GM23338 (cell line): ENCODE data around the gene PRMT7. TPM values are rescaled to one million over a fixed set of nuclear protein-coding genes. Genes with fewer than 3 reads are reported as not detected.
A peak's percentile ranks its signal among the peaks of the same experiment; 100 is the strongest.

Experiments
- ATAC-seq: fragments of 200-7000 bp; cut with Tn5 transposase; 3 replicates; pipeline ENCODE4 v1.9.1; 2020
- DNase-seq: peaks from one replicate; pipeline ENCODE4 v3.0.0-alpha.2; 2015; ENCODE audit warnings: low spot score
- H2AFZ ChIP-seq: fragments of 200-600 bp; sonication (generic); 2 replicates; pipeline ENCODE4 v1.8.0; 2016; ENCODE audit warnings: antibody characterized with exemption, mild to moderate bottlenecking, moderate library complexity
- H3F3A ChIP-seq: fragments of 200-600 bp; sonication (generic); replicated peaks from 2 replicates; pipeline ENCODE4 v1.8.0; 2017; ENCODE audit warnings: antibody characterized with exemption, mixed run types, low read depth
- H3K27ac ChIP-seq: fragments of 200-600 bp; sonication (generic); 2 replicates; pipeline ENCODE4 v1.6.1; 2016; ENCODE audit warnings: low read depth
- H3K27me3 ChIP-seq: fragments of 200-600 bp; sonication (generic); 2 replicates; pipeline ENCODE4 v1.8.0; 2016; ENCODE audit warnings: mild to moderate bottlenecking, mixed run types, moderate library complexity; ENCODE audit not compliant: insufficient read depth
- H3K36me3 ChIP-seq: fragments of 200-600 bp; sonication (generic); 2 replicates; pipeline ENCODE4 v1.8.0; 2016; ENCODE audit warnings: mild to moderate bottlenecking; ENCODE audit not compliant: insufficient read depth
- H3K4me1 ChIP-seq: fragments of 200-600 bp; sonication (generic); 2 replicates; pipeline ENCODE4 v1.8.0; 2016; ENCODE audit warnings: mild to moderate bottlenecking, moderate library complexity; ENCODE audit not compliant: insufficient read depth
- H3K4me2 ChIP-seq: fragments of 200-600 bp; sonication (generic); 2 replicates; pipeline ENCODE4 v1.7.1; 2017; ENCODE audit warnings: mixed run types
- H3K4me3 ChIP-seq: fragments of 200-600 bp; sonication (generic); 2 replicates; pipeline ENCODE4 v1.6.1; 2016; ENCODE audit warnings: mixed run types
- H3K79me2 ChIP-seq: fragments of 200-600 bp; sonication (generic); replicated peaks from 2 replicates; pipeline ENCODE4 v1.8.0; 2017; ENCODE audit warnings: mild to moderate bottlenecking; ENCODE audit not compliant: insufficient read depth
- H3K9me2 ChIP-seq: fragments of 200-600 bp; sonication (generic); 2 replicates; pipeline ENCODE4 v1.8.0; 2017; ENCODE audit not compliant: insufficient read depth
- H4K20me1 ChIP-seq: fragments of 200-600 bp; sonication (generic); replicated peaks from 2 replicates; pipeline ENCODE4 v1.8.0; 2017; ENCODE audit warnings: mild to moderate bottlenecking; ENCODE audit not compliant: insufficient read depth
- H3K27ac Mint-ChIP-seq: 2 replicates; pipeline ENCODE4 v1.8.0; 2020; ENCODE audit warnings: inconsistent platforms, mild to moderate bottlenecking, moderate library complexity, mixed read lengths
- H3K27me3 Mint-ChIP-seq: 3 replicates; pipeline ENCODE4 v1.8.0; 2022; ENCODE audit warnings: low read depth, mild to moderate bottlenecking, moderate library complexity, mixed read lengths, inconsistent platforms; ENCODE audit not compliant: insufficient read depth, poor library complexity
- H3K36me3 Mint-ChIP-seq: 3 replicates; pipeline ENCODE4 v1.8.0; 2021; ENCODE audit warnings: low read depth, mild to moderate bottlenecking, inconsistent platforms, moderate library complexity, mixed read lengths
- H3K4me1 Mint-ChIP-seq: 3 replicates; pipeline ENCODE4 v1.8.0; 2020; ENCODE audit warnings: mild to moderate bottlenecking, inconsistent platforms, mixed read lengths
- H3K4me3 Mint-ChIP-seq: 3 replicates; pipeline ENCODE4 v1.8.0; 2021; ENCODE audit warnings: moderate library complexity, mild to moderate bottlenecking, inconsistent platforms, mixed read lengths
- H3K9me3 Mint-ChIP-seq: 3 replicates; pipeline ENCODE4 v1.8.0; 2020; ENCODE audit warnings: moderate library complexity, mild to moderate bottlenecking, inconsistent platforms, mixed read lengths
- CTCF ChIP-seq, 2 experiments: fragments of 200-600 bp in 1 of 2; sonication (generic) in 1 of 2; conservative IDR thresholded peaks; 2 replicates each; pipeline versions ENCODE4 v1.5.1 to v1.6.1; 2016 to 2017; ENCODE audit warnings: antibody characterized with exemption in 2 of 2, low read depth in 2 of 2, mild to moderate bottlenecking in 2 of 2, moderate library complexity in 1 of 2
- ZNF462 ChIP-seq: fragments of 250-450 bp; sonication (Bioruptor Pico); IDR thresholded peaks from 2 replicates; pipeline ENCODE4 v1.5.0; 2020; ENCODE audit warnings: mild to moderate bottlenecking, moderate library complexity
- polyA plus RNA-seq: library from polyadenylated mRNA; unstranded; fragments of >200 nt; fragmentation: Nextera tagmentation; extraction: Ambion mirVana; gene quantifications from 2 replicates; pipeline ENCODE4 v1.2.1, GENCODE V29; 2016
- total RNA-seq: library from RNA; depleted of rRNA; stranded (reverse); fragments of >200 nt; shearing (Covaris generic); gene quantifications from 2 replicates; pipeline ENCODE4 v1.2.3, GENCODE V29; 2014

PRMT7 gene
- total and polyA plus RNA-seq, 2 experiments from 2014 or later: 20.2 to 65.3 TPM

- Histone ChIP-seq H3K4me2 (peak overlapping the region; percentile 60), H3K4me1 (peaks cover 27% of the 10 kb centered on the region), H3K4me3 (no peak overlapping the region), H3K27me3 (no peaks in the 10 kb centered on the region), H4K20me1 (no peaks in the 10 kb centered on the region), H3F3A (no peaks in the 10 kb centered on the region), H3K9me2 (no peaks in the 10 kb centered on the region), H3K27ac (no peak overlapping the region), H2AFZ (no peak overlapping the region), H3K36me3 (no peaks in the 10 kb centered on the region), H3K79me2 (no peaks in the 10 kb centered on the region)
- Mint-ChIP-seq H3K27me3 (peaks cover 8% of the 10 kb centered on the region), H3K27ac (no peak overlapping the region), H3K9me3 (no peaks in the 10 kb centered on the region), H3K36me3 (no peaks in the 10 kb centered on the region), H3K4me3 (no peak overlapping the region; the same call in 2 of the 3 replicates), H3K4me1 (peaks cover 47% of the 10 kb centered on the region)
- ATAC-seq: peak; percentile 52
- TF ChIP-seq ZNF462 (CRISPR knock-in tag): no peak
- TF ChIP-seq CTCF (conservative IDR thresholded peaks at IDR 0.05; ENCODE audit: low read depth in 2 of 2): peak in 1 of 2 experiments; percentile 35; a peak in 2 of 4 replicates
- peak; percentile 48 for DNase-seq
Measured at GRCh38 chr16:68384288-68385161, 73.7 kb downstream of the PRMT7 start.
